ENCODE data around the gene LRRC47.

LRRC47 gene

DNA sequence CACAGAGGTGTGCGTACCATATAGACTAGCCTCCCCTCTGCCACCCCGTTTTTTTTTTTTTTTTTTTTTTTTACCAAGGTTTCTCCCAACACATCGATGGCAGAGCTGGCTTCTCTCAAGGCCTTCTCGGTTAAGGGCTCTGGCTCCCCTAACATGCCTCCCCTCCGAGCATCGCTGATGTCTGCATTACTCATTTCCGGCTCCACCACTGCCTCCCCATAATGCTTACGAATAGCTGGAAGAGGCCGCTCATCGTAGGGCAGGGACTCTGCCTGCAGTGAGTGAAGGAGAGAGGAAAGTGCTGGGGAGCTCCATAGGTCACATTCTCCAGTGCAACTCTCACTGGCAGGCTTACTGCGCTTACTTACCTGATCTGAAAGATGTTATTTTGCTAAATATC, 40.1 kb upstream of the LRRC47 start:
- TF ChIP-seq, protein P1, sequence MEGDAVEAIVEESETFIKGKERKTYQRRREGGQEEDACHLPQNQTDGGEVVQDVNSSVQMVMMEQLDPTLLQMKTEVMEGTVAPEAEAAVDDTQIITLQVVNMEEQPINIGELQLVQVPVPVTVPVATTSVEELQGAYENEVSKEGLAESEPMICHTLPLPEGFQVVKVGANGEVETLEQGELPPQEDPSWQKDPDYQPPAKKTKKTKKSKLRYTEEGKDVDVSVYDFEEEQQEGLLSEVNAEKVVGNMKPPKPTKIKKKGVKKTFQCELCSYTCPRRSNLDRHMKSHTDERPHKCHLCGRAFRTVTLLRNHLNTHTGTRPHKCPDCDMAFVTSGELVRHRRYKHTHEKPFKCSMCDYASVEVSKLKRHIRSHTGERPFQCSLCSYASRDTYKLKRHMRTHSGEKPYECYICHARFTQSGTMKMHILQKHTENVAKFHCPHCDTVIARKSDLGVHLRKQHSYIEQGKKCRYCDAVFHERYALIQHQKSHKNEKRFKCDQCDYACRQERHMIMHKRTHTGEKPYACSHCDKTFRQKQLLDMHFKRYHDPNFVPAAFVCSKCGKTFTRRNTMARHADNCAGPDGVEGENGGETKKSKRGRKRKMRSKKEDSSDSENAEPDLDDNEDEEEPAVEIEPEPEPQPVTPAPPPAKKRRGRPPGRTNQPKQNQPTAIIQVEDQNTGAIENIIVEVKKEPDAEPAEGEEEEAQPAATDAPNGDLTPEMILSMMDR (IDR thresholded peaks at IDR 0.05): no peak
- no peak overlapping the region for H3K4me3 Mint-ChIP-seq
- H3K9me3 Mint-ChIP-seq: peaks cover 7% of the 10 kb centered on the region
- H3K4me1 Mint-ChIP-seq: peaks cover 4% of the 10 kb centered on the region
- H3K36me3 Mint-ChIP-seq (ENCODE audit: low read depth): peaks cover 74% of the 10 kb centered on the region
- no peak overlapping the region for H3K27ac Mint-ChIP-seq
- no peaks in the 10 kb centered on the region for H3K27me3 Mint-ChIP-seq (ENCODE audit: low read depth, poor library complexity)
- DNase-seq: no peak

DNA sequence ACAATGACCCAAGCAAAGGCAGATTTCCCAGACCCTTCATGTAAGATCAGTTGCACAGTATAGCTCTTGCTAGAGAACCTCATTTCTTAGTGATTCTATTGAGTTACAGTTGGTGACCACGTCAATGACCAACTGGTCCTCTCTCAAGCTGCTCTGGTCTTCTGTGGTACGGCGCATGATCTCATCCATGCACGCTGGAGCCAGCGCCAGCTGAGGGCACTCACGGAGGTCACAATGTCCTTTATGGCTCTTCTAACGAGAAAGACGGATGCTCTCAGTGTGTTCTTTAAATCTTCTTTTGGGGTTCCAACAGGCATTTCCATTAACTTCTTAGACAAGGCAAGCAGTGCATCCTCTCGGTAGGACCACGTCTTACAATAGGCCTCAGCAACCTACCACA, 38.4 kb upstream of the LRRC47 start:
- H3K9me3 Mint-ChIP-seq: peaks cover 7% of the 10 kb centered on the region
- TF ChIP-seq, protein P1 (IDR thresholded peaks at IDR 0.05): no peak
- peaks cover 1% of the 10 kb centered on the region for H3K27me3 Mint-ChIP-seq (ENCODE audit: low read depth, poor library complexity)
- H3K4me1 Mint-ChIP-seq: peaks cover under 1% of the 10 kb centered on the region
- H3K27ac Mint-ChIP-seq: no peak overlapping the region
- DNase-seq: no peak
- H3K4me3 Mint-ChIP-seq: no peak overlapping the region
- peaks cover 84% of the 10 kb centered on the region for H3K36me3 Mint-ChIP-seq (ENCODE audit: low read depth)

DNA sequence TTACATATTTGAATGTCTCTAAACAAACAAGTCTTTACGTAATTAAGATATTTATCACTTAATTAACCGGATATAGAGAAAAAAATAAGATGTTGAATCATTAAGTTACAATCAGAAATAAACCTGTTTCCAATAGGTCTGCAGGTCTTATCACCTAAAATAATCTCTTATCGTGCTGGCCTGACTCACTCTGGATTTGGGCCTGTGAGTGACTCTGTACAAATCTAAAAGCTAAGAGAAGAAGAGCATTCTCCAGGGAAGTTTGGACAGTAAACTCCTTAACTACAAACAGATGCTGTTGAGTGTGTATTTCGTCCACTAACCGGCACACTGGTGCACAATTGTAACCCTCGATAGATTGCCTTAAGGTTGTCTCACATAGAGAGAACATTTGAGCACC, 35.4 kb upstream of the LRRC47 start:
- Mint-ChIP-seq H3K36me3 (ENCODE audit: low read depth) (peaks cover 62% of the 10 kb centered on the region), H3K4me1 (no peaks in the 10 kb centered on the region), H3K4me3 (no peak overlapping the region), H3K9me3 (no peaks in the 10 kb centered on the region), H3K27me3 (ENCODE audit: low read depth, poor library complexity) (peaks cover 3% of the 10 kb centered on the region), H3K27ac (no peak overlapping the region)
- DNase-seq: no peak
- TF ChIP-seq, protein P1 (IDR thresholded peaks at IDR 0.05): no peak

DNA sequence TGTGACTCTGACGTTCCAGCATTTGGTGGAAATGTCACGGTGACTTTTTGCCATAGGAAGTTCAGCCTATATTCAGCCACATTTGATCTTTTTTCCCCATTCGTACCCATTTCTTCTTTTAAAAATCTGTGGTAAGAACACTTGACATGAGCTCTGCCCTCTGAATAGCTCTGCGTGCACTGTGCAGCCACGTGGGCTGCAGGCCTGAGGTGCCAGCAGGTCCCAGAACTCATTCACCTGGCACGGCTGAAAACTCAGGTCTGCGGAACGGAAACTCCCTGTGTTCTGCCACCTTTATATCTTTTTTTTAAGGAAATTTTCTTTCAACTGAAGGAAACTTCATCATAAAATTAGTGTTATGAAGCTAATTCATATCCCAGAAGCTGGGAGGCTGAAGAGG, 32.1 kb upstream of the LRRC47 start:
- Mint-ChIP-seq H3K9me3 (no peaks in the 10 kb centered on the region), H3K27me3 (ENCODE audit: low read depth, poor library complexity) (peaks cover 3% of the 10 kb centered on the region), H3K4me1 (no peaks in the 10 kb centered on the region), H3K4me3 (no peak overlapping the region), H3K27ac (no peak overlapping the region), H3K36me3 (ENCODE audit: low read depth) (peaks cover 47% of the 10 kb centered on the region)
- DNase-seq: no peak
- TF ChIP-seq, protein P1 (IDR thresholded peaks at IDR 0.05): no peak

DNA sequence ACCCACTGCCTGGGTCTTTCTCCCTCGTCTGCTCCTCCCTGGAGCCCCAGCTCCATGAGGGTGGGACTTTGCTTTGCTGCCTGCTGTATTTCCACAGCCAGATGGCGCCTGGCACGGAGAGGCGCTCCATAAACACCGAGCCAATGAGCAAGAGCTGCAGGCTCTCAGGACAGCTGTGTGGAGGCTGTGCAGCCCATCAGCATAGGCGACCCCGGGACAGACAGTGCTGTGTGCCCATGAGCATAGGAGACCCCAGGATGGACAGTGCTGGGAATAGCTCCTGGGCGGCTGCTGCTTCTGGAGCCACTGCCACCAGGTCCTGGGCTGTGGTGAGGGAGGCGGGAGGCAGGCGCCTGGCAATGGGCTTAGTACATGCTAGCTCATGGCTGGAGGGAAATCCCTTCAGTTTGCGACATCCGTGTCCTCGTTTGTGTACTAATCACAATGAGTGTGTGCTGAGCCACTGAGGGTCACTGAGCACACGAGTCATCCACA, 31.6 kb upstream of the LRRC47 start:
- Mint-ChIP-seq H3K27ac (no peak overlapping the region), H3K36me3 (ENCODE audit: low read depth) (peaks cover 44% of the 10 kb centered on the region), H3K9me3 (no peaks in the 10 kb centered on the region), H3K4me3 (no peak overlapping the region), H3K27me3 (ENCODE audit: low read depth, poor library complexity) (peaks cover 3% of the 10 kb centered on the region), H3K4me1 (no peaks in the 10 kb centered on the region)
- DNase-seq: no peak
- TF ChIP-seq, protein P1 (IDR thresholded peaks at IDR 0.05): no peak

DNA sequence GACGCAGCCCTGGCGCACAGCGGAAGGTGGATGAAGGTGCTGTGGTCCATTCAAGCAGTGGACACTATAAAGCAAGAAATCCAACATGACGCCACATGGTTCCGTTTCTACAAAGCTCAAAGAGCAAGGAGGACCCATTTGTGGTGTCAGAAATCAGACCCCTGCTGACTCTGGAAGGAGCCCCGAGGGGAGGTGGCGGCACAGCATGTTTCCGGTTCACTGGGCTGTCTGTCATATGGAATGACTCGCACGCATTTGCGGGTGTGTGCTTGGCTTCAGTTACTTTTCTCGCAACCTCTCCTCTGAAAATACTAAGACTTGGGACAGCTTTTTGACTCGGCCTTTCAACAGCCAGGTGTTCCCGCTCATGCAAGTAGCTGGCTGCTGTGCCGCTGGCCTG, 29.1 kb upstream of the LRRC47 start:
- Mint-ChIP-seq H3K9me3 (no peaks in the 10 kb centered on the region), H3K27me3 (ENCODE audit: low read depth, poor library complexity) (peaks cover 3% of the 10 kb centered on the region), H3K4me3 (no peak overlapping the region), H3K36me3 (ENCODE audit: low read depth) (peaks cover 24% of the 10 kb centered on the region), H3K4me1 (peaks cover 16% of the 10 kb centered on the region), H3K27ac (no peak overlapping the region)
- DNase-seq: no peak
- TF ChIP-seq, protein P1 (IDR thresholded peaks at IDR 0.05): no peak

Data from nephron progenitor cell (in vitro differentiated cells).